ENCODE data around the gene GTF2H1. TPM values are rescaled to one million over a fixed set of nuclear protein-coding genes. Genes with fewer than 3 reads are reported as not detected.
"Not testable (repeated sequence)": the region's sequence is repeated elsewhere in the genome, so short reads cannot be mapped to it uniquely, and the experiment has no call there.

Gene GTF2H1
- total RNA-seq, 4 donors from 2014 or later = 33.5 to 77.4 (median 54.8) TPM

GRCh38 chr11:18397921-18398320 is 75.6 kb downstream of the GTF2H1 start:
- intact Hi-C loops (cut with DNase I) = loop anchor here (10.0 kb wide), 1 partner anchor 73 kb away; the partner anchor contains the start of genes GTF2H1 and HPS5
- Histone ChIP-seq H3K27me3 (no peaks in the 10 kb centered on the region), H3K27ac (no peak overlapping the region), H3K4me3 (no peak overlapping the region), H3K9me3 (no peaks in the 10 kb centered on the region), H3K36me3 (peaks cover 23 to 66% (median 47%) of the 10 kb centered on the region in 3 donors), H3K4me1 (peaks cover 14 to 38% (median 17%) of the 10 kb centered on the region in 3 donors)
- WGBS, 2 donors = 93 to 95% methylated on average over 3 of the region's 3 CpGs
- DNase-seq = no peak
- TF ChIP-seq, protein P1, sequence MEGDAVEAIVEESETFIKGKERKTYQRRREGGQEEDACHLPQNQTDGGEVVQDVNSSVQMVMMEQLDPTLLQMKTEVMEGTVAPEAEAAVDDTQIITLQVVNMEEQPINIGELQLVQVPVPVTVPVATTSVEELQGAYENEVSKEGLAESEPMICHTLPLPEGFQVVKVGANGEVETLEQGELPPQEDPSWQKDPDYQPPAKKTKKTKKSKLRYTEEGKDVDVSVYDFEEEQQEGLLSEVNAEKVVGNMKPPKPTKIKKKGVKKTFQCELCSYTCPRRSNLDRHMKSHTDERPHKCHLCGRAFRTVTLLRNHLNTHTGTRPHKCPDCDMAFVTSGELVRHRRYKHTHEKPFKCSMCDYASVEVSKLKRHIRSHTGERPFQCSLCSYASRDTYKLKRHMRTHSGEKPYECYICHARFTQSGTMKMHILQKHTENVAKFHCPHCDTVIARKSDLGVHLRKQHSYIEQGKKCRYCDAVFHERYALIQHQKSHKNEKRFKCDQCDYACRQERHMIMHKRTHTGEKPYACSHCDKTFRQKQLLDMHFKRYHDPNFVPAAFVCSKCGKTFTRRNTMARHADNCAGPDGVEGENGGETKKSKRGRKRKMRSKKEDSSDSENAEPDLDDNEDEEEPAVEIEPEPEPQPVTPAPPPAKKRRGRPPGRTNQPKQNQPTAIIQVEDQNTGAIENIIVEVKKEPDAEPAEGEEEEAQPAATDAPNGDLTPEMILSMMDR (IDR thresholded peaks at IDR 0.05) = no peak
- no peak for TF ChIP-seq POLR2A (IDR thresholded peaks at IDR 0.05)

GRCh38 chr11:18401077-18401476 is 78.7 kb downstream of the GTF2H1 start:
- H3K27ac ChIP-seq; DNase-seq; H3K27me3 ChIP-seq; H3K9me3 ChIP-seq; H3K4me3 ChIP-seq; intact Hi-C loops (cut with DNase I): not testable (repeated sequence)
- Histone ChIP-seq H3K4me1 (peaks cover 7 to 25% (median 7%) of the 10 kb centered on the region in 3 donors), H3K36me3 (peaks cover 38 to 97% (median 70%) of the 10 kb centered on the region in 3 donors)
- 88 to 91% methylated on average over 9 of the region's 9 CpGs for WGBS, 2 donors

DNA sequence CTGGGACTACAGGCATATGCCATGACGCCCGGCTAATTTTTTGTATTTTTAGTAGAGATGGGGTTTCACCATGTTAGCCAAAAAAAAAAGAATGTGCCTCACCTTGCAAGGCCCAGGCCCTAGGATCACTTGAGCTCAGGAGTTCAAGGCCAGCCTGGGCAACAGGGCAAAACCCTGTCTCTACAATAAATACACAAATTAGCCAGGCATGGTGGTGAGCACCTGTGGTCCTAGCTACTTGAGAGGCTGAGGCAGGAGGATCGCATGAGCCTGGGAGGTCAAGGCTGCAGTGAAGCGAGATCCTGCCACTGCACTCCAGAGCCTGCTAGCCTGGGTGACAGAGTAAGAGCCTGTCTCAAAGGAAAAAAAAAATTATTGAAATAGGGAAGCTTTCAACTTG is 81.7 kb downstream of the GTF2H1 start:
- DNase-seq = no peak
- H3K36me3 ChIP-seq = peaks cover 54 to 100% (median 71%) of the 10 kb centered on the region in 3 donors
- TF ChIP-seq, protein P1 (IDR thresholded peaks at IDR 0.05) = no peak
- TF ChIP-seq POLR2A (IDR thresholded peaks at IDR 0.05) = no peak
- no peaks in the 10 kb centered on the region for H3K27me3 ChIP-seq
- H3K4me1 ChIP-seq = peaks cover 0 to 14% (median 0%) of the 10 kb centered on the region in 3 donors
- 90 to 98% methylated on average over 4 of the region's 4 CpGs for WGBS, 2 donors
- no peaks in the 10 kb centered on the region for H3K9me3 ChIP-seq
- intact Hi-C loops (cut with DNase I) = no loop called here
- H3K4me3 ChIP-seq = no peak overlapping the region
- no peak overlapping the region for H3K27ac ChIP-seq

GRCh38 chr11:18407400-18407799 is 85.0 kb downstream of the GTF2H1 start:
- DNase-seq; H3K4me3 ChIP-seq; H3K27me3 ChIP-seq; H3K27ac ChIP-seq; H3K9me3 ChIP-seq; intact Hi-C loops (cut with DNase I): not testable (repeated sequence)
- WGBS, 2 donors = 23 to 53% methylated on average over 3 of the region's 3 CpGs
- Histone ChIP-seq H3K36me3 (peaks cover 39 to 69% (median 47%) of the 10 kb centered on the region in 3 donors), H3K4me1 (peaks cover 0 to 23% (median 0%) of the 10 kb centered on the region in 3 donors)

DNA sequence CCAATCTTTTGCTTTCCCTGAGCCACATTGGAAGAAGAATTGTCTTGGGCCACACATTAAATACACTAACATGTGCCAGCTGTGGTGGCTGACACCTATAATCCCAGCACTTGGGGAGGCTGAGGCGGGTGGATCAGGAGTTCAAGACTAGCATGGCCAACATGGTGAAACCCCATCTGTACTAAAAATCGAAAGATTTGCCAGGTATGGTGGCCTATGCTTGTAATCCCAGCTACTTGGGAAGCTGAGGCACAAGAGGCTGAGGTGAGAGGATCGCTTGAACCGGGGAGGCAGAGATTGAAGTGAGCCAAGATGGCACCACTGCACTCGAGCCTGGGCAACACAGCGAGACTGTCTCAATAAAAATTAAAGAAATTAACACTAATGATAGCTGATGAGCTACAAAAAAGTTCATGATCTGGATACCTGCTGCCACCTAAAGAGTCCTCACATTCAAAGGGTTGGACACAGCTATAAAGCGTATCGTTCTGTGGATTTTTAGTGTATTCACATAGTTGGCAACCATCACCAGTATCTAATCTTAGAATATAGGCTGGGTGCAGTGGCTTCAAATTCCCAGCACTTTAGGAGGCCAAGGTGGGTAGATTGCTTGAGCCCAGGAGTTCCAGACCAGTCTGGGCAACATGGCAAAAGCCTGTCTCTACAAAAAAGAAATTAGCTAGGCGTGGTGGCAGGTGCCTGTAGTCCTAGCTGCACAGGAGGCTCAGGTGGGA is 86.4 kb downstream of the GTF2H1 start:
- no peak for DNase-seq
- Histone ChIP-seq H3K9me3 (no peaks in the 10 kb centered on the region), H3K4me3 (no peak overlapping the region), H3K4me1 (peaks cover 0 to 23% (median 0%) of the 10 kb centered on the region in 3 donors), H3K27ac (no peak overlapping the region), H3K27me3 (no peaks in the 10 kb centered on the region), H3K36me3 (peaks cover 34 to 55% (median 35%) of the 10 kb centered on the region in 3 donors)
- intact Hi-C loops (cut with DNase I) = no loop called here
- 89 to 95% methylated on average over 9 of the region's 9 CpGs for WGBS, 2 donors
- TF ChIP-seq, protein P1 (IDR thresholded peaks at IDR 0.05) = no peak
- TF ChIP-seq POLR2A (IDR thresholded peaks at IDR 0.05) = no peak

DNA sequence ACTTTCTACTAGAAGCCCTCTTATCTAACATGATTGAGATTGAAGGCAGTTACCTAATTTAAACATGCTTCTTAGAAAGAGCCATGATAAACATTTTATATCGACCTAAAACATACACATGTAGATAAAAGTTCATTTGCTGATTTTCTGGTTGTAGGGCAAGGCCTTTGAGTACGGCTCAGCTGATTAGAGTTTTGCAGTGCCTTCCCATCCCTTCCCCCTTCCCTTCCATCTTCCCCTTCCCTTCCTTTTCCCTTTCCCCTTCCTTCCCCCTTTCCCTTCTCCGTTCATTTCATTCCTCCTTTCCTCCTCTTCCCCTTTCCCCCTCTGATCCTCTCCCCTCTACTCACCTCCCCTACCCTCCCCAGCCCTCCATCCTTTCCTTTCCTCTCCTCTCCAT is 94.1 kb downstream of the GTF2H1 start:
- DNase-seq = no peak
- Histone ChIP-seq H3K9me3 (no peaks in the 10 kb centered on the region), H3K4me3 (no peak overlapping the region), H3K27me3 (no peaks in the 10 kb centered on the region), H3K4me1 (peaks cover 0 to 10% (median 0%) of the 10 kb centered on the region in 3 donors), H3K27ac (no peak overlapping the region), H3K36me3 (no peaks in the 10 kb centered on the region)
- 77 to 82% methylated on average over 3 of the region's 3 CpGs for WGBS, 2 donors
- intact Hi-C loops (cut with DNase I) = no loop called here
- no peak for TF ChIP-seq POLR2A (IDR thresholded peaks at IDR 0.05)
- TF ChIP-seq, protein P1 (IDR thresholded peaks at IDR 0.05) = no peak

Measured in esophagus squamous epithelium (tissue), 5 donors.